K562 (cell line): Measurements from ENCODE around the gene TMEM270. TPM values are rescaled to one million over a fixed set of nuclear protein-coding genes. Genes with fewer than 3 reads are reported as not detected.

Source experiments
- BCOR ChIP-seq: fragments of 450-650 bp; IDR thresholded peaks from 2 replicates; pipeline ENCODE4 v1.6.1; 2016
- ETV1 ChIP-seq: fragments of 450-650 bp; conservative IDR thresholded peaks from 2 replicates; pipeline ENCODE4 v1.6.1; 2016; ENCODE audit warnings: missing genetic modification characterization, control low read depth, low read depth, missing compliant biosample characterization
- EWSR1 ChIP-seq: fragments of 450-650 bp; IDR thresholded peaks from 2 replicates; pipeline ENCODE4 v1.6.1; 2018; ENCODE audit warnings: borderline replicate concordance, mild to moderate bottlenecking, low read depth, moderate library complexity; ENCODE audit not compliant: partially characterized antibody
- FOXA1 ChIP-seq: fragments of 450-650 bp; IDR thresholded peaks from 2 replicates; pipeline ENCODE4 v1.6.1; 2016; ENCODE audit warnings: mild to moderate bottlenecking, borderline replicate concordance
- HDAC1 ChIP-seq, 2 experiments: fragments of 450-650 bp; IDR thresholded peaks; 2 replicates each; pipeline ENCODE4 v1.6.1; 2016 to 2017; ENCODE audit warnings: inconsistent platforms in 1 of 2, mild to moderate bottlenecking in 1 of 2, moderate library complexity in 1 of 2
- KDM1A ChIP-seq, 2 experiments: fragments of 450-650 bp; IDR thresholded peaks; 2 replicates each; pipeline ENCODE4 v1.6.1; 2016; ENCODE audit warnings: mild to moderate bottlenecking in 2 of 2
- PHF20 ChIP-seq: fragments of 450-650 bp; IDR thresholded peaks from 2 replicates; pipeline ENCODE4 v1.6.1; 2018; ENCODE audit not compliant: partially characterized antibody
- POLR2B ChIP-seq: fragments of 450-650 bp; IDR thresholded peaks from 2 replicates; pipeline ENCODE4 v1.6.1; 2018; ENCODE audit warnings: low read depth; ENCODE audit not compliant: partially characterized antibody
- PRMT5 ChIP-seq: sonication (generic); formaldehyde crosslinking; IDR thresholded peaks from 2 replicates; pipeline ENCODE4 v1.5.0; 2020; ENCODE audit warnings: missing genetic modification reagents
- TOE1 ChIP-seq, 2 experiments: fragments of 450-650 bp in 1 of 2; sonication (generic) in 1 of 2; formaldehyde crosslinking in 1 of 2; IDR thresholded peaks; 2 replicates each; pipeline versions ENCODE4 v1.7.1 to v1.8.0; 2016 to 2022; ENCODE audit warnings: borderline replicate concordance in 2 of 2, mild to moderate bottlenecking in 2 of 2, antibody characterized with exemption in 1 of 2, inconsistent platforms in 1 of 2, low read depth in 1 of 2, missing genetic modification reagents in 1 of 2, moderate library complexity in 1 of 2
- TRIM25 ChIP-seq: fragments of 450-650 bp; IDR thresholded peaks from 2 replicates; pipeline ENCODE4 v1.7.0; 2016; ENCODE audit warnings: borderline replicate concordance
- UBTF ChIP-seq, 2 experiments: IDR thresholded peaks; 2 replicates each; pipeline ENCODE4 v1.6.1; 2012; ENCODE audit warnings: improper control_type of control experiment in 2 of 2, low read depth in 2 of 2, low read length in 2 of 2, borderline replicate concordance in 1 of 2
- ZNF146 ChIP-seq: IDR thresholded peaks from one replicate; pipeline ENCODE4 v1.6.1; 2018; ENCODE audit warnings: missing compliant biosample characterization; ENCODE audit not compliant: unreplicated experiment
- ZZZ3 ChIP-seq: fragments of 450-650 bp; IDR thresholded peaks from 2 replicates; pipeline ENCODE4 v1.6.1; 2016; ENCODE audit warnings: antibody characterized with exemption, mild to moderate bottlenecking, moderate library complexity
- polyA plus RNA-seq, 8 experiments: library from polyadenylated mRNA; depleted of rRNA in 4 of 8; stranded (reverse) in 5 of 8; unstranded in 3 of 8; fragments of >200 nt; fragmentation: Nextera tagmentation in 2 of 8; fragmentation: Illumina TruSeq in 1 of 8; extraction: Ambion mirVana in 2 of 8; extraction: Trizol in 1 of 8; gene quantifications; 2 replicates each; pipeline versions ENCODE4 v1.2.1 to v1.2.3, GENCODE V29; 2011 to 2014; ENCODE audit warnings: inconsistent platforms in 1 of 8, missing spikeins in 1 of 8
- total RNA-seq, 7 experiments: library from RNA; depleted of rRNA in 6 of 7; stranded (reverse); fragments of >200 nt in 6 of 7; fragmentation: Illumina TruSeq in 2 of 7; extraction: Trizol in 2 of 7; gene quantifications; 2 replicates each; pipeline versions ENCODE4 v1.2.1 to v1.2.3, GENCODE V29; 2011 to 2021; ENCODE audit warnings: low replicate concordance in 1 of 7
- TF ChIP-seq, protein P1 (sequence below): fragments of 450-650 bp; IDR thresholded peaks from 2 replicates; pipeline ENCODE4 v1.6.1; 2016; ENCODE audit warnings: mild to moderate bottlenecking
- TF ChIP-seq, protein P2 (sequence below): fragments of 250-450 bp; sonication (Bioruptor Pico); IDR thresholded peaks from 2 replicates; pipeline ENCODE4 v1.8.0; 2021; ENCODE audit warnings: moderate library complexity, mild to moderate bottlenecking, inconsistent platforms

TMEM270 gene
- total and polyA plus RNA-seq, 9 of the 15 experiments (the other 6 are each of a cell fraction or from before 2014, with no cell fraction given) = not detected

- TF ChIP-seq TRIM25 (peak; percentile 77; the same call in 1 of the 2 replicates), ETV1 (tag) (no peak), UBTF (IDR thresholded peaks at IDR 0.05; ENCODE audit: borderline replicate concordance in 1 of 2, low read depth in 2 of 2, low read length in 2 of 2) (no peak), BCOR (peak; percentile 95), ZZZ3 (no peak), HDAC1 (IDR thresholded peaks at IDR 0.05) (0 out of 4 replicates have a peak, but pooled peaks of 1 of the 2 experiments have one; percentile 16), PHF20 (no peak), ZNF146 (CRISPR knock-in tag) (no peak), TOE1 (IDR thresholded peaks at IDR 0.05; ENCODE audit: borderline replicate concordance) (peak; percentile 29; the same call in 1 of the 2 replicates), TOE1 (CRISPR knock-in tag; IDR thresholded peaks at IDR 0.05; ENCODE audit: borderline replicate concordance, low read depth) (no peak), EWSR1 (no peak), PRMT5 (CRISPR knock-in tag) (no peak), KDM1A (IDR thresholded peaks at IDR 0.05) (peak; percentile 50 to 71; a peak in 3 of 4 replicates), FOXA1 (no peak), POLR2B (peak; percentile 33)
- TF ChIP-seq, protein P1, sequence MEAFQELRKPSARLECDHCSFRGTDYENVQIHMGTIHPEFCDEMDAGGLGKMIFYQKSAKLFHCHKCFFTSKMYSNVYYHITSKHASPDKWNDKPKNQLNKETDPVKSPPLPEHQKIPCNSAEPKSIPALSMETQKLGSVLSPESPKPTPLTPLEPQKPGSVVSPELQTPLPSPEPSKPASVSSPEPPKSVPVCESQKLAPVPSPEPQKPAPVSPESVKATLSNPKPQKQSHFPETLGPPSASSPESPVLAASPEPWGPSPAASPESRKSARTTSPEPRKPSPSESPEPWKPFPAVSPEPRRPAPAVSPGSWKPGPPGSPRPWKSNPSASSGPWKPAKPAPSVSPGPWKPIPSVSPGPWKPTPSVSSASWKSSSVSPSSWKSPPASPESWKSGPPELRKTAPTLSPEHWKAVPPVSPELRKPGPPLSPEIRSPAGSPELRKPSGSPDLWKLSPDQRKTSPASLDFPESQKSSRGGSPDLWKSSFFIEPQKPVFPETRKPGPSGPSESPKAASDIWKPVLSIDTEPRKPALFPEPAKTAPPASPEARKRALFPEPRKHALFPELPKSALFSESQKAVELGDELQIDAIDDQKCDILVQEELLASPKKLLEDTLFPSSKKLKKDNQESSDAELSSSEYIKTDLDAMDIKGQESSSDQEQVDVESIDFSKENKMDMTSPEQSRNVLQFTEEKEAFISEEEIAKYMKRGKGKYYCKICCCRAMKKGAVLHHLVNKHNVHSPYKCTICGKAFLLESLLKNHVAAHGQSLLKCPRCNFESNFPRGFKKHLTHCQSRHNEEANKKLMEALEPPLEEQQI = 0 out of 2 replicates have a peak, but pooled peaks have one; percentile 21
- TF ChIP-seq, protein P2, sequence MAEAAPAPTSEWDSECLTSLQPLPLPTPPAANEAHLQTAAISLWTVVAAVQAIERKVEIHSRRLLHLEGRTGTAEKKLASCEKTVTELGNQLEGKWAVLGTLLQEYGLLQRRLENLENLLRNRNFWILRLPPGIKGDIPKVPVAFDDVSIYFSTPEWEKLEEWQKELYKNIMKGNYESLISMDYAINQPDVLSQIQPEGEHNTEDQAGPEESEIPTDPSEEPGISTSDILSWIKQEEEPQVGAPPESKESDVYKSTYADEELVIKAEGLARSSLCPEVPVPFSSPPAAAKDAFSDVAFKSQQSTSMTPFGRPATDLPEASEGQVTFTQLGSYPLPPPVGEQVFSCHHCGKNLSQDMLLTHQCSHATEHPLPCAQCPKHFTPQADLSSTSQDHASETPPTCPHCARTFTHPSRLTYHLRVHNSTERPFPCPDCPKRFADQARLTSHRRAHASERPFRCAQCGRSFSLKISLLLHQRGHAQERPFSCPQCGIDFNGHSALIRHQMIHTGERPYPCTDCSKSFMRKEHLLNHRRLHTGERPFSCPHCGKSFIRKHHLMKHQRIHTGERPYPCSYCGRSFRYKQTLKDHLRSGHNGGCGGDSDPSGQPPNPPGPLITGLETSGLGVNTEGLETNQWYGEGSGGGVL (CRISPR knock-in tag) = no peak
These were observed 31.3 kb downstream of the TMEM270 start (continued) for GRCh38 chr7:73892003-73892999.
